B cell (primary cell): ENCODE results near the gene UBA1. TPM values are rescaled to one million over a fixed set of nuclear protein-coding genes. Genes with fewer than 3 reads are reported as not detected.
A peak's percentile ranks its signal among the peaks of the same experiment; 100 is the strongest.

Experiments used
- ATAC-seq: fragments of 200-7000 bp; cut with Tn5 transposase; one replicate; pipeline ENCODE4 v1.10.0; 2021; ENCODE audit warnings: low read depth, mild to moderate bottlenecking, moderate number of reproducible peaks, moderate library complexity
- CTCF ChIA-PET: fragments of 350-600 bp; sonication (Branson Sonifier 250); formaldehyde crosslinking; loops from one replicate; lab custom pipeline; 2021; ENCODE audit warnings: antibody characterized with exemption, inconsistent platforms; lab: Charles Lee
- POLR2A ChIA-PET: fragments of 350-600 bp; sonication (Branson Sonifier 250); formaldehyde crosslinking; loops from one replicate; lab custom pipeline; 2021; ENCODE audit warnings: antibody characterized with exemption; lab: Charles Lee
- DNase-seq: peaks from one replicate; pipeline ENCODE4 v3.0.0; 2013
- H2AFZ ChIP-seq: 2 replicates; pipeline ENCODE4 v1.6.1; 2012; ENCODE audit warnings: mild to moderate bottlenecking, low read depth, low read length; ENCODE audit not compliant: insufficient read depth, poor library complexity, severe bottlenecking
- H3K27ac ChIP-seq, 2 donors: 1 replicate in 1 of 2; 2 replicates in 1 of 2; pipeline ENCODE4 v1.5.1; 2012 to 2013; ENCODE audit warnings: low read length in 2 of 2, mild to moderate bottlenecking in 2 of 2, moderate library complexity in 1 of 2
- H3K27me3 ChIP-seq, 4 experiments: fragments of 200-600 bp in 1 of 4; sonication (generic) in 1 of 4; replicated peaks in 1 of 4; 1 replicate in 2 of 4; 2 replicates in 2 of 4; pipeline versions ENCODE4 v1.6.1 to v1.7.0; 2013 to 2016; ENCODE audit warnings: low read length in 3 of 4, mild to moderate bottlenecking in 2 of 4, mixed read lengths in 1 of 4, moderate library complexity in 1 of 4; ENCODE audit not compliant: insufficient read depth in 4 of 4, control insufficient read depth in 3 of 4; ENCODE audit errors: control extremely low read depth in 1 of 4
- H3K36me3 ChIP-seq, 2 experiments: replicated peaks in 1 of 2; 1 replicate in 1 of 2; 2 replicates in 1 of 2; pipeline versions ENCODE4 v1.6.1 to v1.7.1; 2013; ENCODE audit warnings: low read length in 1 of 2; ENCODE audit not compliant: insufficient read depth in 2 of 2, control insufficient read depth in 1 of 2; ENCODE audit errors: control extremely low read depth in 1 of 2, extremely low read depth in 1 of 2
- H3K4me1 ChIP-seq, 2 donors: fragments of 200-600 bp in 1 of 2; sonication (generic) in 1 of 2; 1 replicate in 1 of 2; 2 replicates in 1 of 2; pipeline versions ENCODE4 v1.5.1 to v1.6.1; 2013 to 2017; ENCODE audit warnings: low read length in 2 of 2; ENCODE audit not compliant: control insufficient read depth in 2 of 2, insufficient read depth in 2 of 2
- H3K4me2 ChIP-seq: replicated peaks from 2 replicates; pipeline ENCODE3; 2012; ENCODE audit warnings: mild to moderate bottlenecking, low read depth, low read length; ENCODE audit not compliant: poor library complexity, severe bottlenecking
- H3K4me3 ChIP-seq, 5 experiments: fragments of 200-600 bp in 1 of 5; sonication (generic) in 1 of 5; 1 replicate in 3 of 5; 2 replicates in 2 of 5; pipeline versions ENCODE4 v1.5.1 to v1.7.0; 2011 to 2016; ENCODE audit warnings: low read length in 4 of 5, mild to moderate bottlenecking in 4 of 5, low read depth in 2 of 5, control low read depth in 1 of 5, moderate library complexity in 1 of 5; ENCODE audit not compliant: insufficient read depth in 1 of 5; ENCODE audit errors: control extremely low read depth in 1 of 5, extremely low read depth in 1 of 5
- H3K79me2 ChIP-seq: fragments of 200-600 bp; sonication (generic); one replicate; pipeline ENCODE4 v1.6.0; 2016; ENCODE audit warnings: low read length; ENCODE audit not compliant: control insufficient read depth, insufficient read depth
- H3K9ac ChIP-seq: fragments of 200-600 bp; sonication (generic); 2 replicates; pipeline ENCODE4 v1.6.1; 2017; ENCODE audit warnings: mild to moderate bottlenecking, low read length, moderate library complexity
- H3K9me3 ChIP-seq, 3 donors: one replicate each; pipeline versions ENCODE4 v1.6.1 to v1.7.1; 2013; ENCODE audit warnings: low read length in 2 of 3; ENCODE audit not compliant: control insufficient read depth in 2 of 3, insufficient read depth in 1 of 3; ENCODE audit errors: control extremely low read depth in 1 of 3
- H4K20me1 ChIP-seq: 2 replicates; pipeline ENCODE4 v1.6.0; 2012; ENCODE audit warnings: mild to moderate bottlenecking, low read length; ENCODE audit not compliant: insufficient read depth, control insufficient read depth, poor library complexity, severe bottlenecking
- H3K27ac Mint-ChIP-seq: one replicate; pipeline ENCODE4 v1.8.0; 2021; ENCODE audit warnings: mixed read lengths
- H3K27me3 Mint-ChIP-seq: one replicate; pipeline ENCODE4 v1.8.0; 2021; ENCODE audit warnings: mixed read lengths
- H3K4me1 Mint-ChIP-seq: one replicate; pipeline ENCODE4 v1.8.0; 2021; ENCODE audit warnings: mixed read lengths
- H3K4me3 Mint-ChIP-seq: one replicate; pipeline ENCODE4 v1.8.0; 2021; ENCODE audit warnings: mixed read lengths
- H3K9me3 Mint-ChIP-seq: one replicate; pipeline ENCODE4 v1.8.0; 2022; ENCODE audit warnings: mixed read lengths; ENCODE audit not compliant: insufficient read depth
- EZH2 ChIP-seq: IDR thresholded peaks from 2 replicates; pipeline ENCODE4 v1.6.1; 2012; ENCODE audit warnings: borderline replicate concordance, low read depth, mild to moderate bottlenecking, moderate library complexity, low read length; ENCODE audit not compliant: insufficient read depth, poor library complexity, severe bottlenecking
- WGBS: methylation state at CpG from one replicate; pipeline ENCODE4 v1.1.5; 2013; ENCODE audit warnings: missing lambda C conversion rate; ENCODE audit not compliant: insufficient coverage; 5-methylcytosine and 5-hydroxymethylcytosine counted together
- intact Hi-C: fragments of 100-400 bp; cut with micrococcal nuclease; formaldehyde crosslinking; loops from one replicate; pipeline ENCODE4 v1.10.0; 2022
- polyA plus RNA-seq: library from polyadenylated mRNA; depleted of rRNA; stranded (reverse); fragments of >200 nt; gene quantifications from 2 replicates; pipeline ENCODE4 v1.2.3, GENCODE V29; 2012
- total RNA-seq, 2 donors: library from RNA; stranded (reverse); fragments of 120-200 nt in 1 of 2; gene quantifications; 1 replicate in 1 of 2; 2 replicates in 1 of 2; pipeline versions ENCODE4 v1.2.3 to v1.2.4, GENCODE V29; 2013 to 2022
- TF ChIP-seq, protein P1 (sequence below): fragments of 200-600 bp; IDR thresholded peaks from one replicate; pipeline ENCODE4 v1.8.0; 2022; ENCODE audit warnings: antibody characterized with exemption, mild to moderate bottlenecking

Gene UBA1
- total and polyA plus RNA-seq, 2 donors (not counting 1 experiment from before 2014, with no cell fraction given): 166 to 211 TPM

DNA sequence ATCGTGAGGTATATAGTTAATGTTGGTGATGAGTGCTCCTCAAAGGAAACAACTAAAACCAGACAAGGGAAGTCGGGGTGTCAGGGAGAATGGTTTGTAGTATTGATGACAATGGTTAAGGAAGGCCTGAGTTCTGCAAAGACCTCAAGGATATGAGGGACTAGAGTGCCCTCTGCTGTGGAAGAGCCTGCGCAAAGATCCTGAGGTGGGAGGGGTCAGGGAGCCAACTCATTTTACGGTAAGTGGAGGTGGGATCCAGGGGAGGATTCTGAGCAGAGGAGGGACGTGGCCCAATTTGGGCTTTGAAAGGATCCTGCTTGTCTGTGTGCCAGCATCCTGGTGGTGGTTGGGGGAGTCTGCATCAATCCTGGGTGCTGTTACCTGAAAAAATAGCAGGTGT lies 11.3 kb downstream of the UBA1 start:
- WGBS: 91% methylated on average over 4 of the region's 5 CpGs
- TF ChIP-seq EZH2: no peak
- TF ChIP-seq, protein P1, sequence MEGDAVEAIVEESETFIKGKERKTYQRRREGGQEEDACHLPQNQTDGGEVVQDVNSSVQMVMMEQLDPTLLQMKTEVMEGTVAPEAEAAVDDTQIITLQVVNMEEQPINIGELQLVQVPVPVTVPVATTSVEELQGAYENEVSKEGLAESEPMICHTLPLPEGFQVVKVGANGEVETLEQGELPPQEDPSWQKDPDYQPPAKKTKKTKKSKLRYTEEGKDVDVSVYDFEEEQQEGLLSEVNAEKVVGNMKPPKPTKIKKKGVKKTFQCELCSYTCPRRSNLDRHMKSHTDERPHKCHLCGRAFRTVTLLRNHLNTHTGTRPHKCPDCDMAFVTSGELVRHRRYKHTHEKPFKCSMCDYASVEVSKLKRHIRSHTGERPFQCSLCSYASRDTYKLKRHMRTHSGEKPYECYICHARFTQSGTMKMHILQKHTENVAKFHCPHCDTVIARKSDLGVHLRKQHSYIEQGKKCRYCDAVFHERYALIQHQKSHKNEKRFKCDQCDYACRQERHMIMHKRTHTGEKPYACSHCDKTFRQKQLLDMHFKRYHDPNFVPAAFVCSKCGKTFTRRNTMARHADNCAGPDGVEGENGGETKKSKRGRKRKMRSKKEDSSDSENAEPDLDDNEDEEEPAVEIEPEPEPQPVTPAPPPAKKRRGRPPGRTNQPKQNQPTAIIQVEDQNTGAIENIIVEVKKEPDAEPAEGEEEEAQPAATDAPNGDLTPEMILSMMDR: no peak
- intact Hi-C loops: no loop called here
- no peak for ATAC-seq
- H3K27ac ChIP-seq: no peak overlapping the region
- no peak for DNase-seq
- H3K4me3 ChIP-seq: no peak overlapping the region
- H3K4me1 ChIP-seq: no peaks in the 10 kb centered on the region
- H3K27me3 ChIP-seq: no peaks in the 10 kb centered on the region
- POLR2A ChIA-PET: interaction anchor here (0.6 to 1.0 kb wide), 2 partner anchors 13 to 385 kb away, joined by 3 to 5 read pairs; no protein-coding TSS in a partner anchor
- peaks cover 7% of the 10 kb centered on the region for H3K79me2 ChIP-seq
- H3K27ac Mint-ChIP-seq: no peak overlapping the region
- no peaks in the 10 kb centered on the region for H3K27me3 Mint-ChIP-seq
- H3K4me1 Mint-ChIP-seq: no peaks in the 10 kb centered on the region
- H3K36me3 ChIP-seq: peaks cover 0 to 57% of the 10 kb centered on the region in 2 experiments
- no peak overlapping the region for H3K4me3 Mint-ChIP-seq
- no peak overlapping the region for H3K4me2 ChIP-seq
- H4K20me1 ChIP-seq: peaks cover 20% of the 10 kb centered on the region
- H3K9ac ChIP-seq: no peak overlapping the region
- H2AFZ ChIP-seq: no peak overlapping the region
- H3K9me3 ChIP-seq: no peaks in the 10 kb centered on the region
- CTCF ChIA-PET: no interaction called here
- H3K9me3 Mint-ChIP-seq: no peaks in the 10 kb centered on the region

GRCh38 chrX:47206316-47206715 lies 12.7 kb downstream of the UBA1 start:
- no peak overlapping the region for H3K4me2 ChIP-seq
- no peaks in the 10 kb centered on the region for H3K9me3 ChIP-seq
- ATAC-seq (no peak), DNase-seq (no peak)
- peaks cover 7% of the 10 kb centered on the region for H4K20me1 ChIP-seq
- no peaks in the 10 kb centered on the region for H3K79me2 ChIP-seq
- no peak overlapping the region for H3K4me3 ChIP-seq
- ChIA-PET POLR2A (no interaction called here), CTCF (no interaction called here)
- no peaks in the 10 kb centered on the region for H3K27me3 ChIP-seq
- intact Hi-C loops: no loop called here
- no peak overlapping the region for H3K4me3 Mint-ChIP-seq
- no peak overlapping the region for H3K27ac ChIP-seq
- H3K9me3 Mint-ChIP-seq: no peaks in the 10 kb centered on the region
- no peak overlapping the region for H3K9ac ChIP-seq
- TF ChIP-seq EZH2: no peak
- TF ChIP-seq, protein P1: no peak
- no peak overlapping the region for H2AFZ ChIP-seq
- peak overlapping the region; percentile 32 for H3K27ac Mint-ChIP-seq
- WGBS: no CpG with 5 or more reads among the region's 3 CpGs
- no peaks in the 10 kb centered on the region for H3K4me1 ChIP-seq
- H3K36me3 ChIP-seq: peaks cover 0 to 53% of the 10 kb centered on the region in 2 experiments
- H3K4me1 Mint-ChIP-seq: no peaks in the 10 kb centered on the region
- no peaks in the 10 kb centered on the region for H3K27me3 Mint-ChIP-seq
